MM.1S (cell line): ENCODE measurements around the gene MARK3.

Source experiments
- DNase-seq: peaks from one replicate; pipeline ENCODE4 v3.0.0-alpha.2; 2015
- H2AFZ ChIP-seq: fragments of 300-600 bp; sonication (generic); 2 replicates; pipeline ENCODE4 v1.6.0; 2016; ENCODE audit warnings: antibody characterized with exemption, low read length
- H3F3A ChIP-seq: fragments of 300-600 bp; sonication (generic); 2 replicates; pipeline ENCODE4 v1.6.1; 2016; ENCODE audit warnings: mild to moderate bottlenecking, antibody characterized with exemption, low read length, moderate library complexity, mixed read lengths; ENCODE audit not compliant: insufficient read depth
- H3K27ac ChIP-seq: fragments of 300-600 bp; sonication (generic); 2 replicates; pipeline ENCODE4 v1.5.1; 2016; ENCODE audit warnings: mild to moderate bottlenecking, low read length
- H3K27me3 ChIP-seq: fragments of 300-600 bp; sonication (generic); replicated peaks from 2 replicates; pipeline ENCODE4 v1.6.0; 2016; ENCODE audit warnings: low read length; ENCODE audit not compliant: insufficient read depth
- H3K36me3 ChIP-seq: fragments of 300-600 bp; sonication (generic); replicated peaks from 2 replicates; pipeline ENCODE4 v1.6.1; 2016; ENCODE audit warnings: mild to moderate bottlenecking, low read length, mixed read lengths; ENCODE audit not compliant: insufficient read depth
- H3K4me1 ChIP-seq: fragments of 300-600 bp; sonication (generic); 2 replicates; pipeline ENCODE4 v1.6.1; 2016; ENCODE audit warnings: low read length, mixed read lengths
- H3K4me2 ChIP-seq: fragments of 300-600 bp; sonication (generic); 2 replicates; pipeline ENCODE4 v1.6.0; 2016; ENCODE audit warnings: low read depth, low read length
- H3K4me3 ChIP-seq: fragments of 300-600 bp; sonication (generic); 2 replicates; pipeline ENCODE4 v1.5.1; 2016; ENCODE audit warnings: low read length, mixed read lengths
- H3K79me2 ChIP-seq: fragments of 300-600 bp; sonication (generic); 2 replicates; pipeline ENCODE4 v1.6.1; 2016; ENCODE audit warnings: mixed run types, low read length, mixed read lengths
- H3K9ac ChIP-seq: fragments of 300-600 bp; sonication (generic); 2 replicates; pipeline ENCODE4 v1.6.1; 2016; ENCODE audit warnings: low read length, mixed read lengths
- H3K9me2 ChIP-seq: fragments of 300-600 bp; sonication (generic); replicated peaks from 2 replicates; pipeline ENCODE4 v1.6.1; 2016; ENCODE audit warnings: mild to moderate bottlenecking, low read length, mixed read lengths; ENCODE audit not compliant: insufficient read depth
- H3K9me3 ChIP-seq: fragments of 300-600 bp; sonication (generic); replicated peaks from 2 replicates; pipeline ENCODE4 v1.6.1; 2016; ENCODE audit warnings: mild to moderate bottlenecking, low read length, mixed read lengths; ENCODE audit not compliant: insufficient read depth
- H4K20me1 ChIP-seq: fragments of 300-600 bp; sonication (generic); 2 replicates; pipeline ENCODE4 v1.6.1; 2016; ENCODE audit warnings: mild to moderate bottlenecking, low read length, moderate library complexity, mixed read lengths; ENCODE audit not compliant: insufficient read depth
- CTCF ChIP-seq: fragments of 300-600 bp; sonication (generic); IDR thresholded peaks from 2 replicates; pipeline ENCODE4 v1.5.1; 2016; ENCODE audit warnings: antibody characterized with exemption, low read length, mixed read lengths
- EZH2 ChIP-seq: fragments of 300-600 bp; sonication (generic); optimal IDR thresholded peaks from 2 replicates; pipeline ENCODE3; 2017; ENCODE audit warnings: low read depth, mild to moderate bottlenecking, antibody characterized with exemption, low read length, mixed read lengths
- EZH2phosphoT487 ChIP-seq: fragments of 300-600 bp; sonication (generic); IDR thresholded peaks from 2 replicates; pipeline ENCODE4 v1.6.1; 2018; ENCODE audit warnings: antibody characterized with exemption, low read length

The MARK3 gene

GRCh38 chr14:103428723-103429556 lies 43.7 kb downstream of the MARK3 start:
- TF ChIP-seq EZH2phosphoT487 (no peak), CTCF (no peak), EZH2 (no peak)
- Histone ChIP-seq H3K27me3 (no peaks in the 10 kb centered on the region), H3K4me3 (no peak overlapping the region), H3K79me2 (peaks cover 11% of the 10 kb centered on the region; the same call in 1 of the 2 replicates), H3K9ac (no peak overlapping the region), H3K4me2 (no peak overlapping the region), H3K9me3 (no peaks in the 10 kb centered on the region), H2AFZ (no peak overlapping the region), H4K20me1 (no peaks in the 10 kb centered on the region), H3K27ac (no peak overlapping the region), H3K4me1 (no peaks in the 10 kb centered on the region), H3F3A (no peaks in the 10 kb centered on the region), H3K9me2 (no peaks in the 10 kb centered on the region), H3K36me3 (no peaks in the 10 kb centered on the region)
- DNase-seq, result no peak

- no peak overlapping the region for H3K27ac ChIP-seq
- no peak overlapping the region for H2AFZ ChIP-seq
- no peak overlapping the region for H3K9ac ChIP-seq
- H3K4me3 ChIP-seq, result no peak overlapping the region
- no peaks in the 10 kb centered on the region for H3F3A ChIP-seq
- H3K4me2 ChIP-seq, result no peak overlapping the region
- no peaks in the 10 kb centered on the region for H3K4me1 ChIP-seq
- H3K9me2 ChIP-seq, result no peaks in the 10 kb centered on the region
- DNase-seq, result no peak
- H3K79me2 ChIP-seq, result peaks cover 17% of the 10 kb centered on the region
- TF ChIP-seq CTCF (no peak), EZH2 (no peak), EZH2phosphoT487 (no peak)
- H3K9me3 ChIP-seq, result no peaks in the 10 kb centered on the region
- H3K36me3 ChIP-seq, result no peaks in the 10 kb centered on the region
- H4K20me1 ChIP-seq, result no peaks in the 10 kb centered on the region
- no peaks in the 10 kb centered on the region for H3K27me3 ChIP-seq
Measured at GRCh38 chr14:103430358-103430757, 45.1 kb downstream of the MARK3 start.

- H3K9me2 ChIP-seq, result no peaks in the 10 kb centered on the region
- no peaks in the 10 kb centered on the region for H3F3A ChIP-seq
- DNase-seq, result no peak
- H3K4me2 ChIP-seq, result no peak overlapping the region
- H3K4me3 ChIP-seq, result no peak overlapping the region
- no peak overlapping the region for H3K9ac ChIP-seq
- peaks cover 12% of the 10 kb centered on the region for H3K79me2 ChIP-seq
- no peak overlapping the region for H3K27ac ChIP-seq
- H3K9me3 ChIP-seq, result no peaks in the 10 kb centered on the region
- no peaks in the 10 kb centered on the region for H3K4me1 ChIP-seq
- no peak overlapping the region for H2AFZ ChIP-seq
- H4K20me1 ChIP-seq, result no peaks in the 10 kb centered on the region
- H3K36me3 ChIP-seq, result no peaks in the 10 kb centered on the region
- TF ChIP-seq CTCF (no peak), EZH2phosphoT487 (no peak), EZH2 (no peak)
- H3K27me3 ChIP-seq, result no peaks in the 10 kb centered on the region
Measured at GRCh38 chr14:103432627-103433026, 47.4 kb downstream of the MARK3 start.
